GM21786 (cell line): ENCODE measurements around the gene HGS.
"Not testable (repeated sequence)": the region's sequence is repeated elsewhere in the genome, so short reads cannot be mapped to it uniquely, and the experiment has no call there.

Experiments used
- ATAC-seq: cut with Tn5 transposase; IDR thresholded peaks from one replicate; pipeline ENCODE4 v1.9.1; 2021; ENCODE audit not compliant: unreplicated experiment

HGS gene

DNA sequence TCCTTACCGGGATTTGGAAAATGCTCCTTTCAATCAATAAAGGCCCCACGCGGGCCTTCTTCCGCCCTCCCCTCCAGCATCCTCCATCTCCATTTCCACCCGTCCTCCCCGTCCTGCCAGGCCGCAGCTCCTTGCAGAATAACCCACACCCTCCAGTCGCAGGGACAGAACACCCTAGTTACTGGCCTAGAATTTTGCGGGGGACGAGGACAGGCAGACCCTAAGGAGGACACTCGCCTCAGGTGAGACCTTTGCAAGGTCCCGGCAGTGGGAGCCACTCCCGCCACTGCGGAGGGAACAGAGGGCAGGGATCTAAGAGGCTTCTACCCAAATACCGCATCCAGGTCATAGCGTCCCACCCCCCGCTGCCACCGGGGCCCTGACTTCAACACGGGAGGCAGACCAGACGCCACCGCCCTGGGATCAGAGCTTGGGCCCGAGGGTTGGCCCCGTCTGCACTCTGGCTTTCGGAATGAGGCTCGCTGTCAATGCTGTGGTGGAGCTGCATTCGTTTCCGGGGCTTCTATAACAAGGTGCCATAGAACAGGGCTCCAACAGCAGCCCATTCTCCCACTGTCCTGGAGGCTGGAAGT is 55.1 kb downstream of the HGS start:
- ATAC-seq = no peak

DNA sequence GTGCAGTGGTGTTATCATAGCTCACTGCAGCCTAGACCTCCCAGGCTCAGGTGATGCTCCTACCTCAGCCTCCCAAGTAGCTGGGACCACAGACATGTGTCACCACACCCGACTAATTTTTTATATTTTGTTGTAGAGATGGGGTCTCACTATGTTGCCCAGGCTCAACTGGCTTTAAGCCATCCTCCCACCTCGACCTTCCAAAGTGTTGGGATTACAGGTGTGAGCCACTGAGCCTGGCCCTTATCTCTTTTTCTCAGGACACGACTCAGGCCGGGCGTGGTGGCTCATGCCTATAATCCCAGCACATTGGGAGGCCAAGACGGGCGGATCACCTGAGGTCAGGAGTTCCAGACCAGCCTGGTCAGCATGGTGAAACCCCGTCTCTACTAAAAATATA is 55.8 kb downstream of the HGS start:
- ATAC-seq = not testable (repeated sequence)

- ATAC-seq = no peak
Observed at GRCh38 chr17:81740395-81740961, 56.7 kb downstream of the HGS start.

GRCh38 chr17:81741049-81741593 is 57.3 kb downstream of the HGS start:
- no peak for ATAC-seq

- ATAC-seq = no peak
Observed at GRCh38 chr17:81741594-81742452, 58.0 kb downstream of the HGS start.
